HG03097 (cell line): ENCODE results near the gene RBM6.
"Not testable (repeated sequence)": the region's sequence is repeated elsewhere in the genome, so short reads cannot be mapped to it uniquely, and the experiment has no call there.

Experiments used
- ATAC-seq: cut with Tn5 transposase; IDR thresholded peaks from one replicate; pipeline ENCODE4 v1.9.1; 2021; ENCODE audit not compliant: unreplicated experiment, low FRiP score

The RBM6 gene

DNA sequence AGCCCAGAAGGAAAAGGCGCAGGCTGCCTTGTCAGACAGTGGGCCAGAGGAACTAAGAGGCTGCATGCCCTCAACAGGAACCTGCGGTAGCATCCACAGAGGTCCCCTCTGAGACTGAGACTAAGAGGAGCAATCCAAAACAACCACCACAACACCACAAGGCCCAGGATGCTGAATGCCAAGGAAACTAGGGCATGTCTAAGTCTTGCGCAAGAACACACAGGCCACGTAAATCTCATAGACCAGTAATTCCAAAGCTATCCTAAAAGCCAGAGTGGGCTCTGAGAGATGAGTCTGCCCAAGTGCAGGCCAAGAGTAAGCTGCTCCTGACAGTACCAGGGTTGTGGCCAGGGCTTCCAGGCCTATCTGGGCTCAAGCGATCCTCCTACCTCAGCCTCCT lies 23.3 kb upstream of the RBM6 start:
- no peak for ATAC-seq

DNA sequence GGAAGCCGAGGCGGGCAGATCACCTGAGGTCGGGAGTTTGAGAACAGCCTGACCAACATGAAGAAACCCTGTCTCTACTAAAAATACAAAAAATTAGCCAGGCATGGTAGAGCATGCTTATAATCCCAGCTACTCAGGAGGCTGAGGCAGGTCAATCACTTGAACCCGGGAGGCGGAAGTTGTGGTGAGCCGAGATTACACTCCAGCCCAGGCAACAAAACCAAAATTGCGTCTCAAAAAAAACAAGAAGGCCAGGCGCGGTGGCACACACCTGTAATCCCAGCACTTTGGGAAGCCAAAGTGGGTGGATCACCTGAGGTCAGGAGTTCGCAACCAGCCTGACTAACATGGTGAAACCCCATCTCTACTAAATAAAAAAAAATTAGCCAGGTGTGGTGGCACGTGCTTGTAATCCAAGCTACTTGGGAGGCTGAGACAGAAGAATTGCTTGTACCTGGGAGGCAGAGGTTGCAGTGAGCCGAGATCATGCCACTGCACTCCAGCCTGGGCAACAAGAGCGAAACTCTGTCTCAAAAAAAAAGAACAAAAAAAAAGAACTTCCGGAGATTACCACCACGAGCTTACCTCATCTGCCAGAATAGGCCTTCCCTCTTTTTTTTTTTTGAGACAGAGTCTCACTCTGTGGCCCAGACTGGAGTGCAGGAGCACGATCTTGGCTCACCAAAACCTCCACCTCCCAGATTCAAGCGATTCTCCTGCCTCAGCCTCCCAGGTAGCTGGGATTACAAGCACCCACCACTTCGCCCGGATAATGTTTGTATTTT lies 22.0 kb upstream of the RBM6 start:
- not testable (repeated sequence) for ATAC-seq

- ATAC-seq = no peak
These were observed 15.3 kb upstream of the RBM6 start for GRCh38 chr3:49924683-49925082.

DNA sequence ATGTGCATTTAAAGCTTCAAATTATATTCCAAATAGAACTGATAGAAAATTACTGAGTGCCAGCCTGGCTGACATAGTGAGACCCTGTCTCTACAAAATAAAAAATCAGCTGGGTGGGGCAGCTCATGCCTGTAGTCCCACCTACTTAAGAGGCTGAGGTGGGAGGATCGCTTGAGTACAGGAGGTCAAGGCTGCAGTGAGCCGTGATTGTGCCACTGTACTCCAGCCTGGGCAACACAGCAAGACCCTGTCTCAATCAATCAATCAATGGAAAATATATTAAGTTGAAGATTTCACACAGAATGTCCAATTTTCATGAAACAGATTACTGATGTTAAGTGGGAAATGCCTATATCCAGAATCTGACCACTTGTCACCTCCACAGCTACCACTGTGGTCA lies 14.5 kb upstream of the RBM6 start:
- ATAC-seq = no peak

GRCh38 chr3:49926117-49926728 lies 13.7 kb upstream of the RBM6 start:
- ATAC-seq = no peak

DNA sequence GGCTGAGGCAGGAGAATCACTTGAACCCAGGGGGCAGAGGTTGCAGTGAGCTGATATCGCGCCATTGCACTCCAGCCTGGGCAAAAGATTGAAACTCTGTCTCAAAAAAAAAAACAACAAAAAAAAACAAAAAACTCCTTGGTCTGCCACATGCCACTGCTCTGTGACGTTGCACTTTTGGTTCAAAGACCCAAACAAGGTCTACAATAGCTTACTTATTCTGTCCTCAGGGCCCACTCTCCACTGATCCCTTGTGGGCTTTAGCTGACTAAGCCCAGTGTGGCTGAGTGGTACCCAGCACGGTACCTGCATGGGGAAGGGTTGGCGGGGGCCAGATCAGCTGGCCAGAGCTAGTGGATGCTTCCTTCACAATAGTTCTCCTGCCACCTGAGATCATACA lies 12.2 kb upstream of the RBM6 start:
- no peak for ATAC-seq

DNA sequence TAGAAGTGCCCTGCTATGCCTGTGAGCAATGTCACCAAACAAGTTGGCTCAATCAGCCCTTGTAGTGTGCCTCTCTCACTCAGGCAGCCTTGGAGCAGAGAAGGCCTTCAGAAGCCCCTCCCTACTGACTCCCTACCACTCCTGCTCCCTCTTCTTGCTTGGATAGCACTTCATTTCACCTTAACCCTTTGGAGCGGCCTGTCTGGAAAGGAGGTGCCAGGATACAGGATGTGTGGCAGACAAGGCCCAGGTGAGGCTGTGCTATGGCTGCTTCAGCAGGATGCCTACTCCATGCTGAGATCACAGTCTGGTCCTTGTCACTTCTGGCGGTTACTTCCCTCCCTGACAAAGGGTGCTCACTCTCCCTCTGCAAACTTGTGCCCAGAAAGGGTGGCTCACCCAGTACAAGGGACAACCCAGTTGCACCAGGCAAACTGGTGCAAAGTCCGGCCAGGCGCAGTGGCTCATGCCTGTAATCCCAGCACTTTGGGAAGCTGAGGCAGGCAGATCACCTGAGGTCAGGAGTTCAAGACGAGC lies 11.4 kb upstream of the RBM6 start:
- ATAC-seq = no peak

DNA sequence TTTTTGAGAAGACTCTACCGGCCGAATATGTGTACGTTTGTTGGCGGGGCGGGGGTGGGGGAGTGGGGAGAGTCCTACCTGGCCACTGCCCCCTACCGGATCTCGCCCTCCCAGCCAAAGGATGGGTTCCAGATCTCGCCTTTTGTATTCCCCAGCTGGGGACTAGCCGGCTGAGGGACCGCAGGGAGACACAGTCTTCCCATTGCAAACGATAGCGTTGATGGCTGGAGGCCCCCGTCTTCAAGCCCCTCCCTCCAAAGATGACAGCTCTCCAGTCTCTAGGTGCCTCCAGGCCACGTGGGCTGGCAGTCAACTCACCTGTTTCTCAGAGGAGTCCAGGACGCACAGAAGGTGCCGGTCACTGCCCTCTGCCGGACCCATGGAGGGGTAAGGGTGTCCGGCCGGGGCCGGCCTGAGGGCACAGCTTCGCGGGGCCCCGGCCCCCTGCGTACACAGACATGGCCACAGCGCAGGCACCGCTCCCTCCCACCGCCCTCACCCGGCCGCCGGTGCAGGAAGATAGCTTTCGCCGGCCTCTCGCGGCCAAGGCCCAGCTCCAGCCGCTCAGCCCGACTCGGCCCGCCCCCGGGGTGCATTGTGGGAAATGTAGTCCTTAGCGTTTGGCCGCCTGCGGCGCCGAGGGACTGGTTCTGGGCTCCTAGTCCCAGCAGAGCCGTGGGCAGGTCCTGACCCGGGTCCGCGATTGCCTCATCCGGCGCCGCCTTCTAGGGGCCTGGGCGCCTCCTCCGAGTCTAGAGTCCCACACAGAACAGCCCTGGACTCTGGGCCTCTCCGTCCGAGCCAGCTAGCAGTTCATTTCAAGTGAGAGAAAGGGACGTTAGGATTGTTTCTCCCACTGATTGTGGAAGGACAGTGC lies 10.4 kb upstream of the RBM6 start, which contains the start of gene MON1A:
Gene MON1A, minus strand, starts transcription at position 521 of the 877 bp plus-strand sequence. CDS start 16,465 bp downstream, outside the sequence.
- peak; percentile 87 for ATAC-seq

GRCh38 chr3:49930168-49930690 lies 9.7 kb upstream of the RBM6 start:
- no peak for ATAC-seq

GRCh38 chr3:49930922-49931321 lies 9.0 kb upstream of the RBM6 start:
- ATAC-seq = no peak

DNA sequence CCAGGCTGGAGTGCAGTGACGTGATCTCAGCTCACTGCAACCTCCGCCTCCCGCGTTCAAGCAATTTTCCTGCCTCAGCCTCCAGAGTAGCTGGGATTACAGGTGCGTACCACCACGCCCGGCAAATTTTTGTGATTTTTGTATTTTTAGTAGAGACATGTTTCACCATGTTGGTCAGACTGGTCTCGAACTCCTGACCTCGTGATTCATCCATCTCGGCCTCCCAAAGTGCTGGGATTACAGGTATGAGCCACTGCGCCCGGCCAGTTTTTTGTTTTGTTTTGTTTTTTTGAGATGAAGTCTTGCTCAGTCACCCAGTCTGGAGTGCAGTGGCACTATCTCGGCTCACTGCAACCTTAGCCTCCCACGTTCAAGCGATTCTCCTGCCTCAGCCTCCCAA lies 7.7 kb upstream of the RBM6 start:
- not testable (repeated sequence) for ATAC-seq

- no peak for ATAC-seq
These were observed 2.9 kb upstream of the RBM6 start for GRCh38 chr3:49937090-49937489.

DNA sequence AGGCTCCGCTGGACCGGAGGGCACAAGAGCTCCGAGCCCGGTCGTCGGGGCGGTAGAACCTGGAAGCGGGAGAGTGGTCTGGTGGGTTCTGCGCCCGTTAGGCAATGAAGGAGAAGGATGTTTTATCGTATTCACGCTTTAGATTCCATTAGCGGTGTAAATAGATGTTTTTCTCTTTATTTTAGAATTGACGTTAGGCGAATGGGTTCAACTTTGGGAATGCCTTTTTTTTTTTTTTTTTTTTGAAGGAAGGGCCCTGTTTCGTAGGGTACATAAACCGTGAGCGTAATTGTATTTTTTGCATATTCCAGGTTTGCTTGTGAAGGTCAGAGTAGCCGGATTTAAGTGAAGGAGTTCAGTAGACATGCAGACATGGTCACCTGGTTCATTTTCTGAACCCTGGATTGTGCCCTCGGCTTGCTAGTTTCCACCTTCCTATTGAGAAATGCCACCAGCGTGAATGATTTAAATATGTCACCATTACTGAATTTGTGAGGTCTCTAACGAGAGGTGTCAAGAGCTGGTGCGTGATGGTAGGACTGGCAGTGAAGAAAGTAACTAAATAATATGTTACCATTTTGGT lies 808 bp downstream of the RBM6 start:
- no peak for ATAC-seq

DNA sequence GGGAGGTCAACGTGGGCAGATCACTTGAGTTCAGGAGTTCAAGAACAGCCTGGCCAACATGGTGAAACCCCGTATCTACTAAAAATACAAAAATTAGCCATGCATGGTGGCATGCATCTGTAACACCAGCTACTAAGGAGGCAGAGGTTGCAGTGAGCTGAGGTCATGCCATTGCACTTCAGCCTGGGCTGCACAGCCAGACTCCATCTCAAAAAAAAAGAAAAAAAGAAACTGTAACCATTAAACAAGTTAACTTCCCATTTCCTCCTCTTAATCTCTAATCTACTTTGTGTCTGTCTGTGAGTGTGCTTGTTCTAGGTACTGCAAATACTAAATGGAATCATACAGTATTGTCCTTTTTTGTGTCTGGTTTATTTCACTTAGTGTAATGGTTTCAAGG lies 2.7 kb downstream of the RBM6 start:
- no peak for ATAC-seq

GRCh38 chr3:49952924-49953323 lies 13.0 kb downstream of the RBM6 start:
- ATAC-seq = no peak

DNA sequence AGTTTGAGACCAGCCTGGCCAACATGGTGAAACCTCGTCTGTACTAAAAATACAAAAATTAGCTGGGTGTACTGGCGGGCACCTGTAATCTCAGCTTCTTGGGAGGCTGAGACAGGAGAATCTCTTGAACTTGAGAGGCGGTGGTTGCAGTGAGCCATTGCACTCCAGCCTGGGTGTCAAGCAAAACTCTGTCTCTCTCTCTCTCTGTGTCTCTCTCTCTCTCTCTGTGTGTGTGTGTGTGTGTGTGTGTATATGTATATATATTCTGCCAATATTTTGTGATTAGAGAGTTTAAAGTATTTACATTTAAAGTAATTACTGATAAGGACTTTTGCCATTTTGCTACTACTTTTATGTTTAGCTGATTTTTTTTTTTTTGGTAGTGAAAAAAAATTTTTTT lies 15.7 kb downstream of the RBM6 start:
- no peak for ATAC-seq

DNA sequence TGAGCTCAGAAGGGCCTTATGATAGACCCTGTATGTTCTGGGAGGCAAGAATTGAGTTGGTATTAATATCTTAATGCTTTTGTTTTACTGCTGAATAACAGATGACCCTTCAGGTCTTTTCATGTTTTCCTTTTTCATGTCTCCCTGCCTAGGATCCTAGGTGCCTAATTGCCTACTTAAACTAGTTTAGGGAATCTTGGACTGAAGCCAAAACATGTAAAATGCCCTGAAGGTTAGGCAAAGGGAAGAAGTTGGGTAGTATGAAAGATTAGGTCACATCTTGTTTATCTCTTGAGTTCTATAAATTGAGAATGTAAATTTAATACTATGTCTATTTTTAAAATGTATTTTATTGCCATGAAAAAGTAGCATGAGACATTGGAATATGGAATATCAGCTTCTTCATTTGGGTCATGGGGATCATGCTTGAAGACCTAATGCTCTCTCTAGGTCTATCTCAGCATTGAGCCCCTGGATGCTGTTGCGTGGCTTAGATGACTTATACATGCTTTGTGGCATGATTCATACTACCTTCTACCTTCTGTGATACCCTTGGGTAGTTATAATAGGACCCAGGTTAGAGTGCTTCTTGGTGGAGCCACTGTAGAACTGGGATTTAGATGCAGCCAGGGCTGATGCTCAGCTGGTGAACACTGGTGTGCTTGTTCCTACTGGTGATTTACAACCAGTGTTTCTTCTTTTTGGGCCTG lies 26.4 kb downstream of the RBM6 start:
- ATAC-seq = no peak

GRCh38 chr3:49967291-49967690 lies 27.3 kb downstream of the RBM6 start:
- ATAC-seq = no peak

DNA sequence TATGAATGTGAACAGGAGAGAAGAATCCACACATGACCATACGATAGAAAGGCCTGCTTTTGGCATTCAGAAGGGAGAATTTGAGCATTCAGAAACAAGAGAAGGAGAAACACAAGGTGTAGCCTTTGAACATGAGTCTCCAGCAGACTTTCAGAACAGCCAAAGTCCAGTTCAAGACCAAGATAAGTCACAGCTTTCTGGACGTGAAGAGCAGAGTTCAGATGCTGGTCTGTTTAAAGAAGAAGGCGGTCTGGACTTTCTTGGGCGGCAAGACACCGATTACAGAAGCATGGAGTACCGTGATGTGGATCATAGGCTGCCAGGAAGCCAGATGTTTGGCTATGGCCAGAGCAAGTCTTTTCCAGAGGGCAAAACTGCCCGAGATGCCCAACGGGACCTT lies 28.4 kb downstream of the RBM6 start:
- no peak for ATAC-seq

DNA sequence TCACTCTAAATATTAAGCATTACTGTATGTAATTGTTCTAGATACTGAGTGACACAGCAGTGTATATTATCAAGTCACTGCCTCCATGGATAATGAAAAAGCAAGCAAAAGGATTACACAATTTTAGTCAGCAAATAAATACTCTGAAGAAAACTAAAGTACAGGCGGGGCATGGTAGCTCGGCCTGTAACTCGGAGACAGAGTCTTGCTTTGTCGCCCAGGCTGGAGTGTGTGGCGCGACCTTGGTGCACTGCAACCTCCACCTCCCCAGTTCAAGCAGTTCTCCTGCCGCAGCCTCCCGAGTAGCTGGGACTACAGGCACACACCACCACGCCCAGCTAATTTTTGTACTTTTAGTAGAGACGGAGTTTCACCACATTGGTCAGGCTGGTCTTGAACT lies 32.7 kb downstream of the RBM6 start:
- no peak for ATAC-seq
